ENCODE results near the gene FRZB.
"Not testable (repeated sequence)": the region's sequence is repeated elsewhere in the genome, so short reads cannot be mapped to it uniquely, and the experiment has no call there.

The FRZB gene

DNA sequence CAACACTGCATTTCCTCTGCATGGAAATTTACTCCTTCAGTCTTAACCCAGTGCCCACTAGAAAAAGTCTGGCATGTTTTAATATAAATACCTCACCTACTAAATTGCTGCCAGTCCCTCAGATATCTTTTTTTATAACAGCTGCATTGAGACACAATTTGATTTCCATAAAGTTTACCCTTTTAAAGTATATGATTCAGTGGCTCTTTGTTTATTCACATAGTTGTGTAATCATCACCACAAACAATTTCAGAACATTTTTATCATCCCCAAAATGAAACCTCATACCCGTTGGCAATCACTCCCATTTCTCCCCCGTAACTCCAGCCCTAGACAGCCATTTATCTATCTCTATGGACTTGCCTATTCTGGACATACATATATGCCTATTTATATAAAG lies 17.0 kb upstream of the FRZB start:
- no peak for DNase-seq (ENCODE audit: low read depth in 1 of 2, low spot score in 1 of 2)
- TF ChIP-seq JUND (IDR thresholded peaks at IDR 0.05; ENCODE audit: low read depth) = no peak
- in situ Hi-C loops (cut with HindIII; ENCODE audit: low pct_unique_long_range_greater_than_20kb, low sequenced_read_pairs) = no loop called here

- in situ Hi-C loops (cut with HindIII; ENCODE audit: low pct_unique_long_range_greater_than_20kb, low sequenced_read_pairs); DNase-seq (ENCODE audit: low read depth in 1 of 2, low spot score in 1 of 2): not testable (repeated sequence)
Observed at GRCh38 chr2:182880100-182880499, 13.7 kb upstream of the FRZB start.

DNA sequence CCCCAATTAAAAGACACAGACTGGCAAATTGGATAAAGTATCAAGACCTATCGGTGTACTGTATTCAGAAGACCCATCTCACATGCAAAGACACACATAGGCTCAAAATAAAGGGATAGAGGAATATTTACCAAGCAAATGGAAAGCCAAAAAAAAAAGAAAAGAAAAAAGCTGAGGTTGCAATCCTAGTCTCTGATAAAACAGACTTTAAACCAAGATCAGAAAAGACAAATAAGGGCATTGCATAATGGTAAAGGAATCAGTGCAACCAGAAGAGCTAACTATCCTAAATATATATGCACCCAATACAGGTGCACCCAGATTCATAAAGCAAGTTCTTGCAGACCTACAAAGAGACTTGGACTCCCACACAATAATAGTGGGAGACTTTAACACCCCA lies 10.2 kb upstream of the FRZB start:
- in situ Hi-C loops (cut with HindIII; ENCODE audit: low pct_unique_long_range_greater_than_20kb, low sequenced_read_pairs); DNase-seq (ENCODE audit: low read depth in 1 of 2, low spot score in 1 of 2): not testable (repeated sequence)

GRCh38 chr2:182870227-182870626 lies 3.8 kb upstream of the FRZB start:
- no peak for TF ChIP-seq JUND (IDR thresholded peaks at IDR 0.05; ENCODE audit: low read depth)
- peak in 1 of 2 experiments; percentile 45 for DNase-seq (ENCODE audit: low read depth in 1 of 2, low spot score in 1 of 2)
- in situ Hi-C loops (cut with HindIII; ENCODE audit: low pct_unique_long_range_greater_than_20kb, low sequenced_read_pairs) = no loop called here

- DNase-seq (ENCODE audit: low read depth in 1 of 2, low spot score in 1 of 2) = no peak
- in situ Hi-C loops (cut with HindIII; ENCODE audit: low pct_unique_long_range_greater_than_20kb, low sequenced_read_pairs) = no loop called here
Observed at GRCh38 chr2:182868054-182868796, 1.8 kb upstream of the FRZB start.

DNA sequence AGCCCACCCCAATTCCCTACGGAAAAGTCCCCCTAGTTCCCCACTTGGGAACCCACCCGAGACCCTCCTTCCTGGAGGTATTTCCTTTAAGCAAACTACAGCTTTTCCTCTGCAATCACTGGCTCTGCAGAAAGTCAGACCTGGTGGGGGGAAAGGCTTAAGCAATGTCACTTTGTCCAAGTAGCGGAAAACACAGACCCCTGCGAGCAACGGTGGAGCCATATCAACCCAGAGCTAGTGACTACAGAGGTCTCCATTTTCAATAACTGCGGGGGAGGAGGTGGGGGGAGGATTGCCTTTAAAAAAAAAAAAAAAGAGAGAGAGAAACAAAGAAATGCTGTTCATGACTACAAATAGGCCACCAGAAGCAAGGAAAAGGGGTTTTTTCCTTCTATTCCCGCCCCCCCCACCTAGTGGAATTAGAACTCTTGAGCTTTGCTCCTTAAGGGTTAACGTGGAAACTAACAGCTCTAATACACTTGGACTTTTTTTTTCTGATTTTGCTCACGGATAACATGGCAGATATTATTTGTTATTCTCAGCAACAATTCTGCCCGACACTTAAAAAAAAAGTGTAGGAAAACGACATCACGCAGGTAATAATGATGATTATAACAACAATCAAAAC lies 1.1 kb upstream of the FRZB start:
- in situ Hi-C loops (cut with HindIII; ENCODE audit: low pct_unique_long_range_greater_than_20kb, low sequenced_read_pairs) = no loop called here
- no peak for DNase-seq (ENCODE audit: low read depth in 1 of 2, low spot score in 1 of 2)
- TF ChIP-seq JUND (IDR thresholded peaks at IDR 0.05; ENCODE audit: low read depth) = no peak

More at GRCh38 chr2:182868054-182868796, 1.8 kb upstream of the FRZB start:
- TF ChIP-seq JUND (IDR thresholded peaks at IDR 0.05; ENCODE audit: low read depth) = no peak

- no peak for DNase-seq (ENCODE audit: low read depth in 1 of 2, low spot score in 1 of 2)
- in situ Hi-C loops (cut with HindIII; ENCODE audit: low pct_unique_long_range_greater_than_20kb, low sequenced_read_pairs) = no loop called here
- no peak for TF ChIP-seq JUND (IDR thresholded peaks at IDR 0.05; ENCODE audit: low read depth)
Observed at GRCh38 chr2:182866095-182866460, 359 bp downstream of the FRZB start.

DNA sequence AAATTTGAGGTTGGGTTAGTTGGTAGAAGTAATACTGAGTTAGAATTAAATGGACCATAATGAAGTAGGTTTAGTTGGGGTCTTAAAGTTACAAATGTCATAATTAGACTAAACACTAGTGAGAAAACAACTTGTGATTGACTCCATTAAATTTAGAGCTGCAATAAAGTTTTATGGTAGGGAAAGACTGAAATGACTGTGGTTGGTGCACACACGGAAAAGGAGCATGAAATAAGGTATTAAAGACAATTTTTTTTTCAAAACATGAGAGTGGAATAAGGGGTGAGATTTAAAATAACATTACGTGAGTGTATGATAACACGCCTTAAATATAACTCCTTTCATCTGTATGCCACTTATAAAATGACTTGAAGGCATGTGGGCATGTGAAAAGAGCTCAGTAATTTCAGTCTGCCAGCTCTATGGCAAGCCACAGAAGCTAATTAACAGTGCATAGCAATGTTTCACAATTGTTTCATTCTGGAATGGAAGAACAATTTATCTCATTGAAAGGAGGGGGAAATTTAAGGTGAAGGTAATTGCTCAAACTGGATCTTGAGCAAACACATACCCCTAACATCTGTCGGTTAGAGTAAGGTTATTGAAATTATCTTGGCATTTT lies 1.4 kb downstream of the FRZB start:
- TF ChIP-seq JUND (IDR thresholded peaks at IDR 0.05; ENCODE audit: low read depth) = no peak
- no peak for DNase-seq (ENCODE audit: low read depth in 1 of 2, low spot score in 1 of 2)
- in situ Hi-C loops (cut with HindIII; ENCODE audit: low pct_unique_long_range_greater_than_20kb, low sequenced_read_pairs) = no loop called here

GRCh38 chr2:182863642-182864041 lies 2.8 kb downstream of the FRZB start:
- TF ChIP-seq JUND (IDR thresholded peaks at IDR 0.05; ENCODE audit: low read depth) = no peak
- no peak for DNase-seq (ENCODE audit: low read depth in 1 of 2, low spot score in 1 of 2)
- in situ Hi-C loops (cut with HindIII; ENCODE audit: low pct_unique_long_range_greater_than_20kb, low sequenced_read_pairs) = no loop called here

DNA sequence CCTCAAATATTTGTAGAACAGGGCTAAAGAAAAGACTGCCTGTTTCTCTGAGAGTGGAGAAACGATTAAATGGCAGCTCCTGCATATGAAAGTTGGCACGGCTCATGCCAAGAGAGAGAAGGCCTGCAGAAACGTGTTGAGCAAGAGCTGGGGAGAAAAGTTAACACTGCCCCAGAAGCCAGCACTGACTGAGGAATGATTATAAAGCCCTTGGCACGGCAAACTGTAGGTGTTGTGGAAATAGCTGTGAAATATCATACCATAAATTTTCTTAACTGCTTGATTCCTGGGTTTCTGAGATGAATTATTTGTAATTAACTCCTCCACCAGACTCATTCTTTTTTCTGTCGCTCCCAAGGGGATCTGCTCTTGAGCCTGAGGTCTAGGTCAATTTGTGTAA lies 4.3 kb downstream of the FRZB start:
- no peak for TF ChIP-seq JUND (IDR thresholded peaks at IDR 0.05; ENCODE audit: low read depth)
- no peak for DNase-seq (ENCODE audit: low read depth in 1 of 2, low spot score in 1 of 2)
- in situ Hi-C loops (cut with HindIII; ENCODE audit: low pct_unique_long_range_greater_than_20kb, low sequenced_read_pairs) = no loop called here

DNA sequence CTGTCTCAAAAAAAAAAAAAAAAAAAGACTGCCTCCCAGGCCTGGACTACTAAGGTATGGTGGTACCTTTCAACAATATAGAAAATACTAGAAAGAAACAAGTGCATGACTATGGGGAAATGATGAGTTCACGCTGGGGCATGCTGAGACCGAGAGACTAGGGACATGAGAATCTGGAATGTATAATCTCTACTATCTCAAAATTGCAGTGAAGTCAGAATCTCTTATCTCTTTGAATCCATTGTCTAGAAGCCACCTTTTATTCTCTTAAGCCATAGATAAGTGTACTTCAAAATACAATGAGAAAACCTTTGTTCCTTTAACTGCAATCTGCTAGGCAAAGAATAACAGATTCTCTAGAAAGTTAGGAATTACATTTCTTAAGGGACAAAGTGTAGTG lies 5.6 kb downstream of the FRZB start:
- in situ Hi-C loops (cut with HindIII; ENCODE audit: low pct_unique_long_range_greater_than_20kb, low sequenced_read_pairs) = no loop called here
- DNase-seq (ENCODE audit: low read depth in 1 of 2, low spot score in 1 of 2) = no peak
- no peak for TF ChIP-seq JUND (IDR thresholded peaks at IDR 0.05; ENCODE audit: low read depth)

DNA sequence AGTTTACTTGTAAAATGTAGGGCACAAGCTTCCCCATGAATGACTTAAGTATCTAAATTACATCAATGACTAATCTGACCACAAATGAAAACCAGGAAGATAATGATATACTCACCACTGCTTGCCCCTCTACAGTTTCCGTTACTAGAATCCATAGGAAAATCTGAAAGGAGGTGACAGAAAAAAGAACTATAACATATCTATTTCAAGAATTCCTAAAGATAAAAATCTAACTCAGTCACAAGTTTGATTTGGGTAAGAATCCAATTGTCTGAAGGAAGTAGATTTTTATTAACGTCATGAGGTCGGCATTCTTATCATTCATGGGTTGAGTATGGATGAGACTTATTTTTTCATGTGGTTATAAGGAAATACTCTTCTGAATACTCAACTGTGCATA lies 7.8 kb downstream of the FRZB start:
- no peak for DNase-seq (ENCODE audit: low read depth in 1 of 2, low spot score in 1 of 2)
- TF ChIP-seq JUND (IDR thresholded peaks at IDR 0.05; ENCODE audit: low read depth) = no peak
- in situ Hi-C loops (cut with HindIII; ENCODE audit: low pct_unique_long_range_greater_than_20kb, low sequenced_read_pairs) = no loop called here

- no peak for TF ChIP-seq JUND (IDR thresholded peaks at IDR 0.05; ENCODE audit: low read depth)
- in situ Hi-C loops (cut with HindIII; ENCODE audit: low pct_unique_long_range_greater_than_20kb, low sequenced_read_pairs) = no loop called here
Observed at GRCh38 chr2:182855376-182855775, 11.1 kb downstream of the FRZB start.

More at GRCh38 chr2:182855376-182855775, 11.1 kb downstream of the FRZB start:
- no peak for DNase-seq (ENCODE audit: low read depth in 1 of 2, low spot score in 1 of 2)
